ENCODE measurements around the gene AQP6.

GRCh38 chr12:50026691-50027090 is 53.9 kb downstream of the AQP6 start:
- no peak for TF ChIP-seq POLR2A (IDR thresholded peaks at IDR 0.05; ENCODE audit: low read depth, low read length)
- no peak for TF ChIP-seq POU2F2 (IDR thresholded peaks at IDR 0.05; ENCODE audit: low read depth, low read length)
- TF ChIP-seq TAF1 (IDR thresholded peaks at IDR 0.05; ENCODE audit: low read depth, low read length) = no peak
- no peak for TF ChIP-seq SPI1 (IDR thresholded peaks at IDR 0.05; ENCODE audit: low read depth, low read length)
- no peak for TF ChIP-seq POLR2AphosphoS5 (IDR thresholded peaks at IDR 0.05; ENCODE audit: low read depth, low read length)
- no peak for TF ChIP-seq PAX5 (IDR thresholded peaks at IDR 0.05; ENCODE audit: insufficient read depth, low read length, severe bottlenecking)

All from GM12891 (cell line).